Measurements from ENCODE around the gene SPATA24.

DNA sequence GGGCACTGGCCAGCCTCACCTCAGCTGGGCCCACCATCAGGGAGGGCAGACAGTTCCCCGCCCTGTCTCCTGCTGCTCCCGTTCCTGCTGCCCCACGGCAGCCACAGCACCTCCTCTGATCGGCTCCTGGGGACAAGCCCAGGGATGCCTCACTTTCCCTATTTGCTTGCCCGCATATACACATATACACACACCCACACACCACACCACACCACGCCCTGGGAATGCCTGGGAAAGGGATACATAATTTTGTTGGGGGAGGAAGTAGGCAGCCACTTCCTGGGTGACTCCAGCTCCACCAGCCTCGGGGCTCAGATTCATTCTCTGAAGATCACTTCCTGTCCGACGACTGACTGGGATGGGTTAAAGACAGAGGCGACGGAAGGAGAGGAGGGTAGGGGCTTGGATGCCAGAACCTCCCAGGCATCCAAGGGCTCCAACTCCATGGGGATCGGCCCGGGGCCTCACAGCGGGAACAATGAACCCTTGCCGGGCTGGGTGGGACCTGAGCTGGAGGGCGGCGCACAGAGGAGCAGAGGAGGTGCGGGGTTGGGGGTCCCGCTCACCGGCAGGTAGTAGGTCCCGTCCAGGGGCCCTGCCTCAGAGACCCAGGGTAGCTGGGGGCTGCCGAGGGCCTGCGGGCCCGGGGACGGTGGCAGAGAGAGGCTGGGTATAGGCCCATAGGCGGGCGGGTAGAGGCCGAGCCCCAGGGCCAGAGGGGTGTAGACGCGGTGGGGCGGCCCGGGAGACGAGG, 12.1 kb downstream of the SPATA24 start:
- TF ChIP-seq ZFX (IDR thresholded peaks at IDR 0.05; ENCODE audit: borderline replicate concordance): no peak
- TF ChIP-seq, protein P1, sequence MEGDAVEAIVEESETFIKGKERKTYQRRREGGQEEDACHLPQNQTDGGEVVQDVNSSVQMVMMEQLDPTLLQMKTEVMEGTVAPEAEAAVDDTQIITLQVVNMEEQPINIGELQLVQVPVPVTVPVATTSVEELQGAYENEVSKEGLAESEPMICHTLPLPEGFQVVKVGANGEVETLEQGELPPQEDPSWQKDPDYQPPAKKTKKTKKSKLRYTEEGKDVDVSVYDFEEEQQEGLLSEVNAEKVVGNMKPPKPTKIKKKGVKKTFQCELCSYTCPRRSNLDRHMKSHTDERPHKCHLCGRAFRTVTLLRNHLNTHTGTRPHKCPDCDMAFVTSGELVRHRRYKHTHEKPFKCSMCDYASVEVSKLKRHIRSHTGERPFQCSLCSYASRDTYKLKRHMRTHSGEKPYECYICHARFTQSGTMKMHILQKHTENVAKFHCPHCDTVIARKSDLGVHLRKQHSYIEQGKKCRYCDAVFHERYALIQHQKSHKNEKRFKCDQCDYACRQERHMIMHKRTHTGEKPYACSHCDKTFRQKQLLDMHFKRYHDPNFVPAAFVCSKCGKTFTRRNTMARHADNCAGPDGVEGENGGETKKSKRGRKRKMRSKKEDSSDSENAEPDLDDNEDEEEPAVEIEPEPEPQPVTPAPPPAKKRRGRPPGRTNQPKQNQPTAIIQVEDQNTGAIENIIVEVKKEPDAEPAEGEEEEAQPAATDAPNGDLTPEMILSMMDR (IDR thresholded peaks at IDR 0.05): no peak
